ENCODE data around the gene CLMN. TPM values are rescaled to one million over a fixed set of nuclear protein-coding genes. Genes with fewer than 3 reads are reported as not detected.

The CLMN gene
- total and polyA plus RNA-seq, 2 of the 8 experiments (the other 6 are each of a cell fraction or from before 2014, with no cell fraction given), result 1.6 to 8.2 TPM

DNA sequence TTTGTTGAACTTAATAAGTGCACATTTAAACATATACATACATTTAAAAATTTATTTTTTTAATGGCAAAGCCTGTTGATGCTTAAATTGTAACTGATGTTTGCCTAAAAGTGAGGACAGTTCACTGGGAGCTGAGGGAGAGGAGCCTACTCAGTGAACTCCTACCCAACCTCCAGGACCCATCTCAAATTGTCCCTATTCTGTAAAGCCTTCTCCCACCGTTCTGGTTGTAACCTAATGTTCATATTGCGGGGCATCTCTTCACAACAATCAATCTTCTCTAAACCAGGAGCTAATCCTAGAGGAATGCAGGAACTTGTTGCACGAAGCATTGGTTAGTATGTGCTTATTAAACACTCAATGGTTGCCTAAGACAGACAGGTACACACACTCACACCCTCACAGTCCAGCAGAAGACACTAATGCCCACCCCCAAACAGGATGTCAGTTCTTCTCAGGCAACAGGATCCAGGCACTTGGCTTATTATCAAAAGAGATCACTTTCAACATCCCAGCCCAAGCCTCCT, 1.8 kb downstream of the CLMN start:
- DNase-seq (ENCODE audit: low read depth in 1 of 2, low spot score in 2 of 2) (no peak), FAIRE-seq (no peak)
- no peak overlapping the region for H3K27ac ChIP-seq (ENCODE audit: low read depth, low read length)
- no peaks in the 10 kb centered on the region for H3K79me2 ChIP-seq (ENCODE audit: control insufficient read depth in 1 of 2, insufficient read depth in 2 of 2, low read length in 2 of 2)
- no peaks in the 10 kb centered on the region for H3K36me3 ChIP-seq (ENCODE audit: control insufficient read depth in 2 of 4, insufficient read depth in 4 of 4, low read length in 3 of 4)
- H2BK5ac ChIP-seq (ENCODE audit: low read depth, low read length), result no peak overlapping the region
- peak overlapping the region in 1 of 2 experiments; percentile 95; a peak in 1 of 4 replicates for H3K4me2 ChIP-seq (ENCODE audit: insufficient read depth in 1 of 2, low read depth in 2 of 2, low read length in 2 of 2)
- H3K4me1 ChIP-seq (replicated peaks in 1 of 4; ENCODE audit: control insufficient read depth in 3 of 4, insufficient read depth in 4 of 4, low read length in 3 of 4), result peaks cover 0 to 9% (median 4%) of the 10 kb centered on the region in 4 experiments; a peak in 4 of 7 replicates
- POLR2A ChIA-PET (ENCODE audit: partially characterized antibody), result no interaction called here
- no peak overlapping the region for H4K8ac ChIP-seq (ENCODE audit: extremely low read depth, insufficient read depth, low read length)
- H2BK12ac ChIP-seq (ENCODE audit: low read depth, low read length), result no peak overlapping the region
- 79% methylated on average over 3 of the region's 3 CpGs; no CpG with 5 or more reads in 1 of the 2 experiments for WGBS, 2 experiments (ENCODE audit: extremely low coverage in 1 of 2, insufficient coverage in 1 of 2, insufficient read length in 1 of 2, insufficient replicate concordance in 2 of 2, low coverage in 1 of 2, low lambda C conversion rate in 2 of 2, missing lambda C conversion rate in 1 of 2)
- H3K14ac ChIP-seq (ENCODE audit: insufficient read length), result no peak overlapping the region
- H4K20me1 ChIP-seq (replicated peaks in 1 of 2; ENCODE audit: control insufficient read depth in 1 of 2, insufficient read depth in 2 of 2, low read length in 2 of 2), result peaks cover 0 to 4% of the 10 kb centered on the region in 2 experiments
- H2AK5ac ChIP-seq (ENCODE audit: low read depth, low read length), result no peak overlapping the region
- no peak overlapping the region for H3K23ac ChIP-seq (ENCODE audit: insufficient read length)
- H3K23me2 ChIP-seq (ENCODE audit: low read depth, low read length), result peaks cover 7% of the 10 kb centered on the region; the same call in 1 of the 2 replicates
- no peak for TF ChIP-seq CHD1 (IDR thresholded peaks at IDR 0.05; ENCODE audit: low read depth, low read length)
- TF ChIP-seq SUZ12 (IDR thresholded peaks at IDR 0.05; ENCODE audit: low read length), result 0 out of 2 replicates have a peak, but pooled peaks have one; percentile 2
- H3K4ac ChIP-seq (replicated peaks; ENCODE audit: insufficient read length, low read depth, low read length), result no peak overlapping the region
- H4K5ac ChIP-seq (ENCODE audit: insufficient read length, low read depth, low read length), result no peak overlapping the region
- H3K79me1 ChIP-seq (ENCODE audit: low read depth, low read length), result peaks cover 3% of the 10 kb centered on the region; the same call in 1 of the 2 replicates
- no peaks in the 10 kb centered on the region for H3K9me3 ChIP-seq (ENCODE audit: insufficient read depth in 2 of 2, low read depth in 1 of 2, low read length in 1 of 2)
- no peak overlapping the region for H2BK15ac ChIP-seq (ENCODE audit: low read length)
- no peak overlapping the region for H3K4me3 ChIP-seq (ENCODE audit: extremely low read depth in 1 of 4, insufficient read depth in 2 of 4, low read depth in 3 of 4, low read length in 4 of 4)
- H3K27me3 ChIP-seq (replicated peaks in 1 of 4; ENCODE audit: control insufficient read depth in 3 of 4, extremely low read depth in 1 of 4, insufficient read depth in 3 of 4, low read length in 3 of 4), result peaks cover 0 to 12% (median 12%) of the 10 kb centered on the region in 4 experiments; a peak in 5 of 7 replicates
- H4K91ac ChIP-seq (replicated peaks; ENCODE audit: insufficient read length, low read length), result no peak overlapping the region
- H2BK120ac ChIP-seq (replicated peaks; ENCODE audit: low read depth, low read length), result no peak overlapping the region
- H3K9ac ChIP-seq (replicated peaks in 1 of 4; ENCODE audit: extremely low read depth in 1 of 4, low read depth in 3 of 4, low read length in 3 of 4), result no peak overlapping the region
- no peak overlapping the region for H2AFZ ChIP-seq (ENCODE audit: low read length)
- CTCF ChIA-PET (ENCODE audit: partially characterized antibody), result interaction anchor here (0.6 to 1.2 kb wide), 4 partner anchors 12 to 1332 kb away, joined by 3 to 4 read pairs (median 3); no protein-coding TSS in a partner anchor
- no peak overlapping the region for H3K18ac ChIP-seq (ENCODE audit: extremely low read depth, low read length)
- H2BK20ac ChIP-seq (ENCODE audit: low read length), result no peak overlapping the region
- no peak overlapping the region for H3K56ac ChIP-seq (replicated peaks; ENCODE audit: insufficient read length, low read depth, low read length)

Data from H1 (cell line).